NT2/D1 (cell line): ENCODE measurements around the gene FPR1.

Experiments used
- DNase-seq: peaks from one replicate; pipeline ENCODE4 v3.0.0-alpha.2; 2011; ENCODE audit warnings: low read depth, low spot score
- H3K27me3 ChIP-seq: 2 replicates; pipeline ENCODE4 v1.6.0; 2011; ENCODE audit warnings: mild to moderate bottlenecking; ENCODE audit not compliant: insufficient read length, insufficient read depth
- H3K36me3 ChIP-seq: 2 replicates; pipeline ENCODE4 v1.6.1; 2011; ENCODE audit warnings: mild to moderate bottlenecking, low read length, mixed read lengths; ENCODE audit not compliant: insufficient read depth, insufficient read length
- H3K4me1 ChIP-seq: 2 replicates; pipeline ENCODE4 v1.5.1; 2011; ENCODE audit not compliant: insufficient read depth, insufficient read length
- H3K4me3 ChIP-seq: 2 replicates; pipeline ENCODE4 v1.5.1; 2011; ENCODE audit warnings: low read depth; ENCODE audit not compliant: insufficient read length
- H3K9ac ChIP-seq: 2 replicates; pipeline ENCODE4 v1.6.0; 2011; ENCODE audit warnings: low read depth; ENCODE audit not compliant: insufficient read length
- H3K9me3 ChIP-seq: 2 replicates; pipeline ENCODE4 v1.5.1; 2011; ENCODE audit warnings: mild to moderate bottlenecking, low read length; ENCODE audit not compliant: insufficient read depth
- SUZ12 ChIP-seq: IDR thresholded peaks from 2 replicates; pipeline ENCODE4 v1.6.1; 2011; ENCODE audit not compliant: insufficient read length, insufficient read depth; ENCODE audit errors: extremely low read depth
- YY1 ChIP-seq: IDR thresholded peaks from 2 replicates; pipeline ENCODE4 v1.6.1; 2011; ENCODE audit not compliant: insufficient read length, insufficient read depth
- ZNF274 ChIP-seq: IDR thresholded peaks from 2 replicates; pipeline ENCODE4 v1.6.1; 2011; ENCODE audit warnings: mild to moderate bottlenecking, low read depth, low read length

Gene FPR1

DNA sequence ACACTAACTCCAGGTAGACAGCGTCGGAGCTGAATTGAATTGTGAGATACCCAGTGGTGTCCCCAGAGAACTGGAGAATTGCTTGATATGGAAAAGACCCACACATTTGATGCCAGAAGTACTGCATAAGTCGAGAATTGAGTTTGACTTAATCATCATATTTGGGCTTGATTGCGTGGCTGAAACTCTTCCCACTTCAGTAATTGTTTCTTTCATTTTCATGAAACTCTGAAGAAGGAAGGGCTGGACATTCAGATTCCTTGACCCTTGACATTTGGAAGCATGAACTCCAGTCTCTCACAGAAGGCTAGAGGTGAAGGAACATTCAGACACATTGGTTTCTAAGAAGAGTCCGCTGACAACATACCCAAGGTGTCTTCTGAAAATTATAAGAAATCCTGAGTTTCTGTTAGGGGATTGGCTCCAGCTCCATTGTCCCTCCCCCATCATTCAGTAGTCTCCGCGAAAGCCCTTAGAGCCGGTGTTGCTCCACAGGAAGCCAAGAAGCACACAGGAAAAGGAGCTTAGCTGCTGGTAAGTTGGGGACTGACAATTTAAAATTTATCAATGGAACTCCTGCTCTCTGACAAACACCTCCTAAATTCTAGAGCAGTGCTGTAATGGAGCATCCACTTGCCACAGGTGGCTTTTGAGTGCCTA is 9.1 kb upstream of the FPR1 start, which contains the start of gene FPR2:
FPR2 (plus strand) TSS at position 484 of the 660 bp plus-strand sequence. CDS start 7,479 bp downstream, outside the sequence.
- Histone ChIP-seq H3K9ac (no peak within 1 kb of the TSS), H3K36me3 (no peaks in the 10 kb centered on the region), H3K9me3 (no peaks in the 10 kb centered on the region), H3K27me3 (no peaks in the 10 kb centered on the region), H3K4me3 (no peak within 1 kb of the TSS), H3K4me1 (no peaks in the 10 kb centered on the region)
- no peak for DNase-seq
- no peak for TF ChIP-seq ZNF274
- TF ChIP-seq SUZ12, result no peak
- no peak for TF ChIP-seq YY1

GRCh38 chr19:51755571-51755970 is 3.9 kb upstream of the FPR1 start:
- Histone ChIP-seq H3K9me3 (no peaks in the 10 kb centered on the region), H3K36me3 (no peaks in the 10 kb centered on the region), H3K9ac (no peak overlapping the region), H3K27me3 (no peaks in the 10 kb centered on the region), H3K4me1 (no peaks in the 10 kb centered on the region), H3K4me3 (no peak overlapping the region)
- DNase-seq, result no peak
- TF ChIP-seq SUZ12 (no peak), YY1 (no peak), ZNF274 (no peak)

GRCh38 chr19:51754770-51755169 is 3.1 kb upstream of the FPR1 start:
- Histone ChIP-seq H3K9ac (no peak overlapping the region), H3K9me3 (no peaks in the 10 kb centered on the region), H3K36me3 (no peaks in the 10 kb centered on the region), H3K27me3 (no peaks in the 10 kb centered on the region), H3K4me1 (no peaks in the 10 kb centered on the region), H3K4me3 (no peak overlapping the region)
- TF ChIP-seq ZNF274, result no peak
- TF ChIP-seq SUZ12, result no peak
- no peak for TF ChIP-seq YY1
- no peak for DNase-seq

- no peaks in the 10 kb centered on the region for H3K36me3 ChIP-seq
- no peak for TF ChIP-seq ZNF274
- TF ChIP-seq SUZ12, result no peak
- TF ChIP-seq YY1, result no peak
- no peaks in the 10 kb centered on the region for H3K27me3 ChIP-seq
- H3K9me3 ChIP-seq, result no peaks in the 10 kb centered on the region
- no peak overlapping the region for H3K4me3 ChIP-seq
- H3K4me1 ChIP-seq, result no peaks in the 10 kb centered on the region
- no peak overlapping the region for H3K9ac ChIP-seq
- no peak for DNase-seq
Observed at GRCh38 chr19:51754109-51754508, 2.4 kb upstream of the FPR1 start.

DNA sequence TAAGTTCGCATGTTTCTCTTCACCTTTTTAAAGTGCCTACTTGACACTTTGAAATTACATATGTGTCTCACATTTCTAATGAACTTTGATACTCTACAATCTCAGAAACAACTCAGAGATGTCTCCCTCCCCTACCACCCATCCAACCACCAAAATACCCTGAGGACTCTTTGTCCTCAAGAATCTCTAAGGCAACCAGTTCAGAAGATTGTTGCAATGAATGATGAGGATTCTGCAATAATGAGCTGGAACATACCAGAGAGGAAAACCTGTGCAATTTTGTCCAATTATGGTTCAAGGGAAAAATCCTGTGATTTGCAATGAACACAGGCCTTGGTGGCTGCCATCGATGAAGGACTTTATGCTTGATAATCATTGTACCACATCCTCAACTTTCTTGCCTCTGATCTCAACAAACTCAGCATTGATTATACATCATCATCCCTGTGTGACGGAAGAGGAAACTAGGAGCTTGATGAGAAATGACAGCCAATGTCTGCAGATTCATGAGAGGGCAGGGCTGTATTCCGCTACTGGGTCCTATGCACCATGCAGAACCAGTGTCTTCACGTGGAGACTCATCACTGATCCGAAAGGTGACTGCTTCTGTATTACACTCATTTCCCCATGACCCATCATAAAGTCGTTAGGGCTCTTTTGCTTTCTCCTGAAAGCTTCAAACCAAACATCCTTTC is 1.1 kb downstream of the FPR1 start:
- H3K4me3 ChIP-seq, result no peak overlapping the region
- no peak overlapping the region for H3K9ac ChIP-seq
- TF ChIP-seq SUZ12 (no peak), YY1 (no peak), ZNF274 (no peak)
- H3K27me3 ChIP-seq, result no peaks in the 10 kb centered on the region
- no peaks in the 10 kb centered on the region for H3K4me1 ChIP-seq
- H3K36me3 ChIP-seq, result no peaks in the 10 kb centered on the region
- no peak for DNase-seq
- no peaks in the 10 kb centered on the region for H3K9me3 ChIP-seq

DNA sequence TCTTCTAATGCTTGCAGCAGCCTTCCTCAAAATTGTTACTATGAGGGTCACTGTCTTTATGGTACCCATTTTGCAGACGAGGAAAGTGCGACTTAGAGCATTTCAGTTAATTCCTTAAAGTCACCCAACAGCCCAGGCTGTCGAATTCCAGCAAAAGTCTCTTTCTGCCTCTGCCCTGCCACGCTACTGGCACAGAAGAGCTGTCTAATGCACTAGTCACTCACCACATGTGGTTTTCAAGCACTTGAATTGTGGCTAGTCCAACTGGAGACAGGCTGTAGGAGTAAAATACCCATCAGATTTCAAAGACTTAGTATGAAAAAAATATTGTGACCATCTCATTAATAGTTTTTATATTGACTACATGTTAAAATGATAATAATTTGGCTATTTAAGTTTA is 1.7 kb downstream of the FPR1 start:
- no peaks in the 10 kb centered on the region for H3K9me3 ChIP-seq
- TF ChIP-seq YY1 (no peak), SUZ12 (no peak), ZNF274 (no peak)
- no peaks in the 10 kb centered on the region for H3K27me3 ChIP-seq
- no peaks in the 10 kb centered on the region for H3K36me3 ChIP-seq
- H3K9ac ChIP-seq, result no peak overlapping the region
- no peaks in the 10 kb centered on the region for H3K4me1 ChIP-seq
- DNase-seq, result no peak
- no peak overlapping the region for H3K4me3 ChIP-seq

- Histone ChIP-seq H3K4me3 (no peak overlapping the region), H3K27me3 (no peaks in the 10 kb centered on the region), H3K4me1 (no peaks in the 10 kb centered on the region), H3K36me3 (no peaks in the 10 kb centered on the region), H3K9me3 (no peaks in the 10 kb centered on the region), H3K9ac (no peak overlapping the region)
- DNase-seq, result no peak
- TF ChIP-seq ZNF274 (no peak), SUZ12 (no peak), YY1 (no peak)
Observed at GRCh38 chr19:51746731-51747130, 4.9 kb downstream of the FPR1 start.
